GM19351 (cell line): ENCODE data around the gene SAFB2.

Source experiments
- ATAC-seq: cut with Tn5 transposase; IDR thresholded peaks from one replicate; pipeline ENCODE4 v1.9.1; 2021; ENCODE audit warnings: mild to moderate bottlenecking, moderate library complexity; ENCODE audit not compliant: unreplicated experiment

Gene SAFB2

DNA sequence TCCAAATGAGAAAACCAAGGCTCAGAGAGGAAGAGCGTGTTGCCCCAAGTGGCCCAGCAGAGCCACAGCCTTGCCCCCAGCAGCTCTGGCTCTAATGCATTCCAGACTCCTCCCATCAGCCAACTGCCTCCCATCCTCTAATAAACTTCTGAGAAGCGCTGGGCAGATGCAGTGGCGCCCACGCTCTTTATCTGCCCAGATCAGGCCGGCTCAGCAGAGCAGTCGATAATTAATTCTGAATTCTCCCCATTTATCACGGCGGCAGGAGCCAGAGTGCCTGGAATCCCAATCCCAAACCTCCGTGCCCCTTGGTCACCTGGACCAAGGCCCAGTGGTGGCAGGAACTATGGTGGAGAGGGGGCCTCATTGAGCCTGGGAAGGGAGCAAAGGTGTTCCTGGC is 68.7 kb downstream of the SAFB2 start:
- ATAC-seq, result no peak

DNA sequence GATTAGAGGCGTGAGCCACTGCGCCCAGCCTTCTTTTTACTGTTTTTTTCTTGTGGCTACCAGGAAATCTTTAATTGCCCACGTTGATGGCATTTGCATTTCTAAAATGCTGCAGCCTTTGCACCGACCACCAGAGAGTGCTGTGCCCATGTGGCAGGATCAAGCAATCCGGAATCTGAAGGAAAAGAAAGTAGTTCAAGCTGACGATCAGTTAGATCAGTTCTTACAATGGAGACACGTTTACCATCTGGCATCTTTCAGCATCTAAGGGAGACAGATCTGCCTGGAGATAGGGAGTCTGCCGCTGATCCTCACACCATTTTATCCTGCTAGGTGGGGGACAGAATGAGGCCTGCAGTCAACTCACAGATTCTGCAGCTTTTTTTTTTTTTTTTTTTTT is 74.7 kb downstream of the SAFB2 start:
- no peak for ATAC-seq

GRCh38 chr19:5545984-5546383 is 76.6 kb downstream of the SAFB2 start:
- no peak for ATAC-seq

- ATAC-seq, result no peak
Observed at GRCh38 chr19:5545051-5545450, 77.5 kb downstream of the SAFB2 start.

- no peak for ATAC-seq
Observed at GRCh38 chr19:5542665-5543064, 79.9 kb downstream of the SAFB2 start.

GRCh38 chr19:5541456-5541855 is 81.1 kb downstream of the SAFB2 start:
- no peak for ATAC-seq

DNA sequence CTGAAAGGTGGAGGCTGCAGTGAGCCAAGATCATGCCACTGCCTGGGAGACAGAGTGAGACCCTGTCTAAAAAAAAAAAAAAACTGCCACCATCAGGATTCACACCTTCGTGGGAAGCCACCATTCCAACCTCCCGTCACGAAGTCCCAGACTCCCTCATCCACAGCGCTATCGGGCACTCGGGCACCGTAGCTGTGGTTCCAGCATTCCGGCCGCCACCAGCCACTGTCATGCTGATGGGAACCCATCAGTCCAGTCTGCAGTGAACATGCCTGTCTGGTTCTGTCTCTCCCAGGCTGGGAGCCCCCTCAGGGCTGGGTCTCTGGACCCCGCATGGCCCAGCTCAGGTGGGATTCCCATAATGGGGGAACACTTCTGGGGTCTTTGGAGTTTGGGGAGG is 82.4 kb downstream of the SAFB2 start:
- no peak for ATAC-seq

DNA sequence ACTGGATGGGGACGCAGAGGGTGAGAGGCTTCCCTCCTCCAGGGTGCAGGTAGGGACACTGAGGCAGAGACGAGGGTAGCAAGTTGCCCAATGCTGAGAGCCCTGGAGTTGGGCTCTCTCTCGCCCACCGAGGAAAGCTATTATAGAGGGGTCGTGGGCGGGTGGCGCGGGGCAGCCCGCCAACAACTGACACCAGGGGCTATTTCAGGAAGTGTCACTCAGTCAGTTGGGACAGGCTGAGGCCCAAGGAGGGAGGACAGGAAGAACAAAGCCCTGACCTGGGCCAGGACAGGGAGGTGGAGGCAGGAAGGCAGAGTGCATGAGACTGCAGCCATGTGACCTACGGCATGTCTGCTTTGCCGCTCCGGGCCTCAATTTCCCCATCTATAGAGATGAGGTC is 84.7 kb downstream of the SAFB2 start:
- ATAC-seq, result no peak
